ENCODE data around the gene USP34.

DNA sequence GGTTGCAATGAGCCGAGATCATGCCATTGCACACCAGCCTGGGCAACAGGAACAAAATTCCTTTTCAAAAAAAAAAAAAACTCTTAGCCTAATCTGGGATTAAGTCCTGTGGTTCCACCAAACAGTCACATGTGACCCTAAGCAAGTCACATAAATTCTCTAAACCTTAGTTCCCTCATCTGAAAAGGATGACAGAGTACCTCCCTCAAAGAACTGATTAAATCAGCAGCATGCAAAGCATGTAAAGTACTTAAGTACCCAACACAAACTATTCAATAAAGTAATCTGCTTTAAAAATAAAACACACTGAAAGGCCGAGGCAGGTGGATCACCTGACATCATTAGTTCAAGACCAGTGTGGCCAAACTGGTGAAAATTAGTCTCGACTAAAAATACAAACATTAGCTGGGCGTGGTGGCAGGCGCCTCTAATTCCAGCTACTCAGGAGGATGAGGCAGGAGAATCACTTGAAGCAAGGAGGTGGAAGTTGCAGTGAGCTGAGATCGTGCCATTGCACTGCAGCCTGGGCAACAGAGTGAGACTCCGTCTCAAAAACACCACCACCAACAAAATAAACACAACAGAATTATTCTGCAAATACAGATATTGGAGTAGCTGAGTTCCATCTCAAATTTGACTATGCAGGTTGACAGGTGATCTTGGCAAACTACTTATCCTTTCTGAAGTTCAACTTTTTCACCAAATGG lies 7.0 kb downstream of the USP34 start:
- TF ChIP-seq CTCF (IDR thresholded peaks at IDR 0.05) (no peak), POLR2A (IDR thresholded peaks at IDR 0.05) (no peak)
